ENCODE data around the gene G2E3.

Gene G2E3

GRCh38 chr14:30572237-30572636 lies 13.3 kb downstream of the G2E3 start:
- peaks cover 76% of the 10 kb centered on the region for H4K20me1 ChIP-seq (ENCODE audit: insufficient read depth, low read length)
- DNase-seq (no peak), ATAC-seq (ENCODE audit: insufficient read depth, low read depth) (no peak)
- H3K27ac ChIP-seq (ENCODE audit: low read length), result no peak overlapping the region
- H3K79me2 ChIP-seq (ENCODE audit: insufficient read depth, low read length), result peaks cover 100% of the 10 kb centered on the region
- TF ChIP-seq CTCF (IDR thresholded peaks at IDR 0.05; ENCODE audit: borderline replicate concordance, extremely low read depth, low read length, poor library complexity, severe bottlenecking) (no peak), EZH2 (IDR thresholded peaks at IDR 0.05; ENCODE audit: borderline replicate concordance, low read depth, low read length, severe bottlenecking) (no peak)
- H2AFZ ChIP-seq (ENCODE audit: low read depth, low read length), result no peak overlapping the region
- H3K4me3 ChIP-seq (ENCODE audit: low read depth in 1 of 2, low read length in 2 of 2), result no peak overlapping the region
- no peaks in the 10 kb centered on the region for H3K27me3 ChIP-seq (ENCODE audit: insufficient read depth, low read length, poor library complexity)
- H3K36me3 ChIP-seq (ENCODE audit: insufficient read depth, low read length), result peaks cover 7% of the 10 kb centered on the region
- H3K4me2 ChIP-seq (ENCODE audit: insufficient read depth, low read length), result no peak overlapping the region
- peaks cover 12% of the 10 kb centered on the region for H3K4me1 ChIP-seq (ENCODE audit: insufficient read depth, low read length)
- no peak overlapping the region for H3K9ac ChIP-seq (ENCODE audit: low read depth, low read length)
- H3K9me3 ChIP-seq (ENCODE audit: insufficient read depth, low read length, severe bottlenecking), result no peaks in the 10 kb centered on the region

- no peak overlapping the region for H2AFZ ChIP-seq (ENCODE audit: low read depth, low read length)
- no peak overlapping the region for H3K4me2 ChIP-seq (ENCODE audit: insufficient read depth, low read length)
- H3K79me2 ChIP-seq (ENCODE audit: insufficient read depth, low read length), result peaks cover 100% of the 10 kb centered on the region
- DNase-seq, result no peak
- ATAC-seq (ENCODE audit: insufficient read depth, low read depth), result no peak
- no peaks in the 10 kb centered on the region for H3K27me3 ChIP-seq (ENCODE audit: insufficient read depth, low read length, poor library complexity)
- H3K4me3 ChIP-seq (ENCODE audit: low read depth in 1 of 2, low read length in 2 of 2), result no peak overlapping the region
- H3K9ac ChIP-seq (ENCODE audit: low read depth, low read length), result no peak overlapping the region
- TF ChIP-seq EZH2 (IDR thresholded peaks at IDR 0.05; ENCODE audit: borderline replicate concordance, low read depth, low read length, severe bottlenecking) (no peak), CTCF (IDR thresholded peaks at IDR 0.05; ENCODE audit: borderline replicate concordance, extremely low read depth, low read length, poor library complexity, severe bottlenecking) (no peak)
- peaks cover 10% of the 10 kb centered on the region for H3K4me1 ChIP-seq (ENCODE audit: insufficient read depth, low read length)
- H3K9me3 ChIP-seq (ENCODE audit: insufficient read depth, low read length, severe bottlenecking), result no peaks in the 10 kb centered on the region
- no peak overlapping the region for H3K27ac ChIP-seq (ENCODE audit: low read length)
- H4K20me1 ChIP-seq (ENCODE audit: insufficient read depth, low read length), result peaks cover 80% of the 10 kb centered on the region
- peaks cover 7% of the 10 kb centered on the region for H3K36me3 ChIP-seq (ENCODE audit: insufficient read depth, low read length)
These were observed 13.8 kb downstream of the G2E3 start for GRCh38 chr14:30572771-30573170.

DNA sequence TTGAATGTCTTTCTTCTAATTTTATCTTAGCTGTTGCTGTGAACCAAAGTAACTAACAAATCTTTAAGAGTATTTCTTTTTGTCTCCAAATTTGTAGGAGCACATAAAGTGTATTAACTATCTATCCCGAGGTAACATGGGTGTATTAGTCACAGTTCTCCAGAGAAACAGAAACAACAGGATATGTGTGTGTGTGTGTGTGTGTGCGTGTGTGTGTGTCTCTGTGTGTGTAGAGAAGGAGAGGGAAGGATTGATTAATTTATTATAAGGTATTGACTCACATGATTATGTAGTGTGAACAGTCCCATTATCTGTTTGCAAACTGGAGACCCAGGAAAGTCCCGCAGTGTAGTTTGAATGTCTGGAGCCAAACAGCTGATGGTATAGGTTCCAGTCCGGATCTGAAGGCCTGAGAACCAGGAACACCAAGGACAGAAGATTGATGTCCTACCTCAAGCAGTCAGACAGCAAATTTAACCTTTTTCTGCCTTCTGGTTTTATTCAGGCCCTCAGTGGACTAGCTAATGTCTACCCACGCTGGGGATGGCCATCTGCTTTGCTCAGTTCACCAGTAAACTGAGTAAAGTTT lies 14.4 kb downstream of the G2E3 start:
- DNase-seq (no peak), ATAC-seq (ENCODE audit: insufficient read depth, low read depth) (no peak)
- Histone ChIP-seq H3K9ac (ENCODE audit: low read depth, low read length) (no peak overlapping the region), H4K20me1 (ENCODE audit: insufficient read depth, low read length) (peaks cover 79% of the 10 kb centered on the region), H3K4me3 (ENCODE audit: low read depth in 1 of 2, low read length in 2 of 2) (no peak overlapping the region), H3K36me3 (ENCODE audit: insufficient read depth, low read length) (peaks cover 7% of the 10 kb centered on the region), H3K27ac (ENCODE audit: low read length) (no peak overlapping the region), H3K4me1 (ENCODE audit: insufficient read depth, low read length) (peaks cover 5% of the 10 kb centered on the region; the same call in 1 of the 2 replicates), H3K9me3 (ENCODE audit: insufficient read depth, low read length, severe bottlenecking) (no peaks in the 10 kb centered on the region), H2AFZ (ENCODE audit: low read depth, low read length) (no peak overlapping the region), H3K4me2 (ENCODE audit: insufficient read depth, low read length) (no peak overlapping the region), H3K27me3 (ENCODE audit: insufficient read depth, low read length, poor library complexity) (no peaks in the 10 kb centered on the region), H3K79me2 (ENCODE audit: insufficient read depth, low read length) (peaks cover 100% of the 10 kb centered on the region)
- no peak for TF ChIP-seq EZH2 (IDR thresholded peaks at IDR 0.05; ENCODE audit: borderline replicate concordance, low read depth, low read length, severe bottlenecking)
- no peak for TF ChIP-seq CTCF (IDR thresholded peaks at IDR 0.05; ENCODE audit: borderline replicate concordance, extremely low read depth, low read length, poor library complexity, severe bottlenecking)
